Activated naive CD8-positive, alpha-beta T cell (primary cell): ENCODE measurements around the gene PAPLN.
A peak's percentile ranks its signal among the peaks of the same experiment; 100 is the strongest.

Experiments
- H3K27ac Mint-ChIP-seq: one replicate; pipeline ENCODE4 v1.8.0; 2021; ENCODE audit warnings: mixed read lengths
- H3K27me3 Mint-ChIP-seq: one replicate; pipeline ENCODE4 v1.8.0; 2021; ENCODE audit warnings: mixed read lengths
- H3K36me3 Mint-ChIP-seq: one replicate; pipeline ENCODE4 v1.8.0; 2021; ENCODE audit warnings: mixed read lengths
- H3K4me1 Mint-ChIP-seq: one replicate; pipeline ENCODE4 v1.8.0; 2021; ENCODE audit warnings: low read depth, mixed read lengths
- H3K4me3 Mint-ChIP-seq: one replicate; pipeline ENCODE4 v1.8.0; 2021; ENCODE audit warnings: mild to moderate bottlenecking, mixed read lengths
- H3K9me3 Mint-ChIP-seq: one replicate; pipeline ENCODE4 v1.8.0; 2021; ENCODE audit warnings: low read depth, mixed read lengths

The PAPLN gene

DNA sequence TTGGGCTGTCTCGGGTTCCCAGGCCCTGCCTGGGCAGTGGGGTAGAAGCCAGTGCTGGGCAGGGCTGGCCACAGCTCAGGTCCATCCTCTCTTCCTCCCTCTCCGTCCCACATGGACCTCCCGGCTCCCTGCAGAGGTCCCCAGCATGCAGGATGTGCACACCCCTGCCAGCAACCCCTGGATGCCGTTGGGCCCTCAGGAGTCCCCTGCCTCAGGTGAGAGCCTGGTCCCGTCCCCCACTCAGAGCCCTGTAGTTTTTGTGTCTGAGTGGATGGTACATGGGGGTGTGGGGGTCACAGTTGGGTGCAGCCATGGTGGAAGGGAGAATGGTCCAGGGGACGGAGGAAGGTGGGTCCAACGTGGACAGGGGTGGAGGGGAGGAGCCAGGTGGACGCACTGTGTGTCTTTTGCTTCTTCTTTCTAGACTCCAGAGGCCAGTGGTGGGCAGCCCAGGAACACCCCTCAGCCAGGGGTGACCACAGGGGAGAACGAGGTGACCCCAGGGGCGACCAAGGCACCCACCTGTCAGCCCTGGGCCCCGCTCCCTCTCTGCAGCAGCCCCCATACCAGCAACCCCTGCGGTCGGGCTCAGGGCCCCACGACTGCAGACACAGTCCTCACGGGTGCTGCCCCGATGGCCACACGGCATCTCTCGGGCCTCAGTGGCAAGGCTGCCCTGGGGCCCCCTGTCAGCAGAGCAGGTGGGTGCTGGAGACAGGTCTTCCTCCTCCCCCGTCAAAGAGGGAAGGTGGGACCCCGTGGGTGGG lies 21.7 kb downstream of the PAPLN start:
- H3K27me3 Mint-ChIP-seq = no peaks in the 10 kb centered on the region
- no peaks in the 10 kb centered on the region for H3K9me3 Mint-ChIP-seq
- H3K36me3 Mint-ChIP-seq = no peaks in the 10 kb centered on the region
- H3K4me3 Mint-ChIP-seq = no peak overlapping the region
- H3K4me1 Mint-ChIP-seq = peaks cover 4% of the 10 kb centered on the region
- H3K27ac Mint-ChIP-seq = no peak overlapping the region

DNA sequence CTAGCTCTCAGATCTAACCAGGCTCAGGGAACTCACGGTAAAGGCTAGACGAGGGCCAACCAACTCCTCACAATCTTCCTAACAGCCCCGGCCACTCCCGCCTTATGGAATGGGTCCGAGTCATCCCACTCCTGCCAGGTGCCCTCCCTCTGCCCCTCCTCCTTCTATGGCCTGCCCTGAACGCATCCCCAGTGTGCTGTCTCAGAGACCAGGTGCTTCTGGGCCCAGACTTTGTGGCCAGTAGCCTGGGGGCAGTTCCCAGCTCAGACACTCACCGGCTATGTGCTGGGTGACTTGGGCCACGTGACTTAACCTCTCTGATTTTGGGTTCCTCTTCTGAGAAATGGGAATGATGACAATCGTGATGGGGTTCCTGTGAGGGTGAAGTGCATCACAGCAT lies 22.5 kb downstream of the PAPLN start:
- H3K27ac Mint-ChIP-seq = no peak overlapping the region
- no peaks in the 10 kb centered on the region for H3K9me3 Mint-ChIP-seq
- H3K27me3 Mint-ChIP-seq = no peaks in the 10 kb centered on the region
- H3K4me1 Mint-ChIP-seq = peaks cover 4% of the 10 kb centered on the region
- no peaks in the 10 kb centered on the region for H3K36me3 Mint-ChIP-seq
- H3K4me3 Mint-ChIP-seq = no peak overlapping the region

DNA sequence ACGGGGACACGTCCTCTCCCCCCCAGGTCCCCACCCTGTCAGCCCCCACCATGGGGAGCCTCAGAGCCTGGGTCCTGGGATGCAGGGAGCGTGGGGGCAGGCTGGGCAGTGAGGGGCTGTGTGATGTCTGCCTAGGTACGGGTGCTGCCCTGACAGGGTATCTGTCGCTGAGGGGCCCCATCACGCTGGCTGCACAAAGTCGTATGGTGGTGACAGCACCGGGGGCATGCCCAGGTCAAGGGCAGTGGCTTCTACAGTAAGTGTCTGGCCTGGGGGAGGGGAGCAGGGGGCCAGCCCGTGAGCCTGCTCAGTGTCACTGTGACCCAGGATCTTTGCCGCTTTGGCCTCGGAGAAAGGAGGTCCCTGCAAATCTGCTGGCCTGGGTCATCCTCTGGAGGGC lies 23.3 kb downstream of the PAPLN start:
- Mint-ChIP-seq H3K27ac (no peak overlapping the region), H3K4me3 (no peak overlapping the region), H3K4me1 (peaks cover 4% of the 10 kb centered on the region), H3K36me3 (no peaks in the 10 kb centered on the region), H3K27me3 (peaks cover 2% of the 10 kb centered on the region), H3K9me3 (no peaks in the 10 kb centered on the region)

DNA sequence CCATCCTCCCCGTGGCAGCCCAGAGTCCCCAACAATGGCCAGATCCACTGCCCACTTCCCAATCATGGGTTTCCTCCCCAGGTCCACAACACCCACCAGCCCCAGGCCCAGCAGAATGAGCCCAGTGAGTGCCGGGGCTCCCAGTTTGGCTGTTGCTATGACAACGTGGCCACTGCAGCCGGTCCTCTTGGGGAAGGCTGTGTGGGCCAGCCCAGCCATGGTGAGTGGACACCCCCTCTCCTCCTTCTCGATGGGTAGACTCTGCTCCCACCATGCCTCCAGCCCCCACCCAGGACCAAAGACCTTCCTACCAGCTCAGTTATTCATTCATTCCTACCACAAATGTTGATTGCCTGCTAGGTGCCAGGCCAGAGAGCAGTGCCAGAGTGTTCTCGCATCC lies 23.8 kb downstream of the PAPLN start:
- H3K36me3 Mint-ChIP-seq = no peaks in the 10 kb centered on the region
- no peak overlapping the region for H3K27ac Mint-ChIP-seq
- no peak overlapping the region for H3K4me3 Mint-ChIP-seq
- H3K27me3 Mint-ChIP-seq = peaks cover 4% of the 10 kb centered on the region
- peaks cover 4% of the 10 kb centered on the region for H3K4me1 Mint-ChIP-seq
- no peaks in the 10 kb centered on the region for H3K9me3 Mint-ChIP-seq

GRCh38 chr14:73261520-73262426 lies 24.5 kb downstream of the PAPLN start:
- Mint-ChIP-seq H3K4me1 (peaks cover 4% of the 10 kb centered on the region), H3K36me3 (no peaks in the 10 kb centered on the region), H3K9me3 (no peaks in the 10 kb centered on the region), H3K27ac (no peak overlapping the region), H3K27me3 (peaks cover 4% of the 10 kb centered on the region), H3K4me3 (no peak overlapping the region)

GRCh38 chr14:73262427-73263183 lies 25.3 kb downstream of the PAPLN start:
- Mint-ChIP-seq H3K4me3 (no peak overlapping the region), H3K27ac (no peak overlapping the region), H3K4me1 (peaks cover 4% of the 10 kb centered on the region), H3K27me3 (peaks cover 4% of the 10 kb centered on the region), H3K36me3 (no peaks in the 10 kb centered on the region), H3K9me3 (no peaks in the 10 kb centered on the region)

GRCh38 chr14:73263606-73264005 lies 26.3 kb downstream of the PAPLN start:
- Mint-ChIP-seq H3K36me3 (no peaks in the 10 kb centered on the region), H3K27me3 (peaks cover 4% of the 10 kb centered on the region), H3K9me3 (no peaks in the 10 kb centered on the region), H3K27ac (no peak overlapping the region), H3K4me3 (no peak overlapping the region), H3K4me1 (no peaks in the 10 kb centered on the region)

DNA sequence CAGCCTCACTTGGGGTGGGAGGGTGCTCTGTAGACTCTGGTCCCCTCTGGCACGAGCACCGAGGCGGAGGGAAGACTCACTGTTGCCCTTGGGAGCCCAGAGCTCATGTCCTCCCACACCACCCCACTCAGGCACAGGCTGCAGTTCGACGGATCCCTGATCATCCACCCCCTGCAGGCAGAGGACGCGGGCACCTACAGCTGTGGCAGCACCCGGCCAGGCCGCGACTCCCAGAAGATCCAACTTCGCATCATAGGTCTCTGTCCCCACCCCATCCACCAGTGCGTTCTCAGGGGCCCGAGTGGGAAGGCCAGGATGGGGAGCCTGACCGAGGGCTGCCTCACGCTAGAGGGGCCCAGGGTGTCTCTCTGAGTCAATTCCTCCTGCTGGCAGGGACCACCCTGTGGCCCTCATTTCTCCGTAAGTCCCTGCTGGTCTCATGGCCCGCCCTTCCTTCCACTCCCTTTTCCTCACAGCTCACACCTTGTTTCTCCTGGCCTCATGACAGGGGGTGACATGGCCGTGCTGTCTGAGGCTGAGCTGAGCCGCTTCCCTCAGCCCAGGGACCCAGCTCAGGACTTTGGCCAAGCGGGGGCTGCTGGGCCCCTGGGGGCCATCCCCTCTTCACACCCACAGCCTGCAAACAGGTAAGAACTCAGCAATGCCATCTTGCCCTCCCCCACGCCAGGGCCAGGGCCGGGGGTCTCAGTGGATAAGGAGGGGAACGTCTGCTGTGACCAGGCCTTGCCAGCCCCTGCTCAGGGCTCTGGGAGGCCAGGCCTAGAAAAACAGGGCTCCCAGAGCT lies 27.0 kb downstream of the PAPLN start:
- Mint-ChIP-seq H3K4me1 (peaks cover under 1% of the 10 kb centered on the region), H3K27ac (no peak overlapping the region), H3K4me3 (no peak overlapping the region), H3K9me3 (no peaks in the 10 kb centered on the region), H3K27me3 (peaks cover 7% of the 10 kb centered on the region), H3K36me3 (no peaks in the 10 kb centered on the region)

- Mint-ChIP-seq H3K9me3 (no peaks in the 10 kb centered on the region), H3K36me3 (no peaks in the 10 kb centered on the region), H3K4me3 (no peak overlapping the region), H3K27me3 (peaks cover 8% of the 10 kb centered on the region), H3K4me1 (peaks cover 4% of the 10 kb centered on the region), H3K27ac (no peak overlapping the region)
These were observed 27.8 kb downstream of the PAPLN start for GRCh38 chr14:73264885-73265720.

- Mint-ChIP-seq H3K4me1 (peaks cover 9% of the 10 kb centered on the region), H3K9me3 (no peaks in the 10 kb centered on the region), H3K4me3 (no peak overlapping the region), H3K36me3 (no peaks in the 10 kb centered on the region), H3K27me3 (peaks cover 10% of the 10 kb centered on the region), H3K27ac (no peak overlapping the region)
These were observed 28.4 kb downstream of the PAPLN start for GRCh38 chr14:73265721-73266046.

- no peak overlapping the region for H3K4me3 Mint-ChIP-seq
- H3K27me3 Mint-ChIP-seq = peaks cover 10% of the 10 kb centered on the region
- no peaks in the 10 kb centered on the region for H3K36me3 Mint-ChIP-seq
- H3K4me1 Mint-ChIP-seq = peaks cover 12% of the 10 kb centered on the region
- H3K9me3 Mint-ChIP-seq = no peaks in the 10 kb centered on the region
- H3K27ac Mint-ChIP-seq = no peak overlapping the region
These were observed 29.0 kb downstream of the PAPLN start for GRCh38 chr14:73266317-73266716.

- H3K9me3 Mint-ChIP-seq = no peaks in the 10 kb centered on the region
- H3K27ac Mint-ChIP-seq = no peak overlapping the region
- H3K4me3 Mint-ChIP-seq = no peak overlapping the region
- H3K36me3 Mint-ChIP-seq = no peaks in the 10 kb centered on the region
- peaks cover 12% of the 10 kb centered on the region for H3K4me1 Mint-ChIP-seq
- peaks cover 10% of the 10 kb centered on the region for H3K27me3 Mint-ChIP-seq
These were observed 30.2 kb downstream of the PAPLN start for GRCh38 chr14:73267474-73267873.

- peaks cover 10% of the 10 kb centered on the region for H3K27me3 Mint-ChIP-seq
- H3K27ac Mint-ChIP-seq = no peak overlapping the region
- peaks cover 12% of the 10 kb centered on the region for H3K4me1 Mint-ChIP-seq
- H3K9me3 Mint-ChIP-seq = no peaks in the 10 kb centered on the region
- H3K4me3 Mint-ChIP-seq = peak overlapping the region; percentile 80
- H3K36me3 Mint-ChIP-seq = peaks cover 6% of the 10 kb centered on the region
These were observed 32.6 kb downstream of the PAPLN start for GRCh38 chr14:73269729-73270531.
